Panc1 (cell line): ENCODE results near the gene ZKSCAN1. TPM values are rescaled to one million over a fixed set of nuclear protein-coding genes. Genes with fewer than 3 reads are reported as not detected.
"Not testable (repeated sequence)": the region's sequence is repeated elsewhere in the genome, so short reads cannot be mapped to it uniquely, and the experiment has no call there.

Experiments used
- ATAC-seq: fragments of 200-7000 bp; cut with Tn5 transposase; 2 replicates; pipeline ENCODE4 v1.9.1; 2020; ENCODE audit warnings: mild to moderate bottlenecking, moderate library complexity
- BruUV-seq: library from RNA; stranded (reverse); fragments of 400-500 nt; replicated peaks from 2 replicates; lab custom pipeline; 2021; lab: Mats Ljungman, UMichigan
- CTCF ChIA-PET: fragments of 300-600 bp; sonication (Branson Sonifier 250); formaldehyde crosslinking; loops from one replicate; lab custom pipeline; 2022; ENCODE audit warnings: antibody characterized with exemption; lab: Charles Lee
- POLR2A ChIA-PET: fragments of 300-600 bp; sonication (Branson Sonifier 250); formaldehyde crosslinking; loops from one replicate; lab custom pipeline; 2022; ENCODE audit warnings: antibody characterized with exemption; lab: Charles Lee
- DNase-seq: peaks from one replicate; pipeline ENCODE4 v3.0.0-alpha.2; 2010; ENCODE audit warnings: low read depth, low spot score
- H3K27ac ChIP-seq: 2 replicates; pipeline ENCODE4 v1.5.1; 2011; ENCODE audit warnings: mild to moderate bottlenecking, low read length, inconsistent platforms
- H3K27me3 ChIP-seq: fragments of 200-500 bp; sonication (Bioruptor generic); 2 replicates; pipeline ENCODE4 v1.6.0; 2014; ENCODE audit warnings: low read length, inconsistent platforms; ENCODE audit not compliant: control insufficient read depth, insufficient read depth
- H3K36me3 ChIP-seq: fragments of 200-500 bp; sonication (Bioruptor generic); 2 replicates; pipeline ENCODE4 v1.5.1; 2014; ENCODE audit warnings: inconsistent platforms, mild to moderate bottlenecking, low read length, moderate library complexity; ENCODE audit not compliant: control insufficient read depth, insufficient read depth
- H3K4me1 ChIP-seq: 2 replicates; pipeline ENCODE4 v1.5.1; 2011; ENCODE audit warnings: inconsistent platforms, mild to moderate bottlenecking, low read length, moderate library complexity; ENCODE audit not compliant: control insufficient read depth, insufficient read depth
- H3K4me3 ChIP-seq, 2 experiments: 2 replicates each; pipeline ENCODE4 v1.5.1; 2011 to 2012; ENCODE audit warnings: low read depth in 2 of 2, low read length in 2 of 2, mild to moderate bottlenecking in 2 of 2, inconsistent platforms in 1 of 2, moderate library complexity in 1 of 2
- H3K9me3 ChIP-seq: fragments of 200-500 bp; sonication (Bioruptor generic); 2 replicates; pipeline ENCODE4 v1.5.1; 2014; ENCODE audit warnings: low read depth, mild to moderate bottlenecking, inconsistent platforms, low read length, moderate library complexity; ENCODE audit not compliant: control insufficient read depth, insufficient read depth
- POLR2AphosphoS5 ChIP-seq: IDR thresholded peaks from 2 replicates; pipeline ENCODE4 v1.6.1; 2012; ENCODE audit warnings: mild to moderate bottlenecking, low read depth, low read length, moderate library complexity
- REST ChIP-seq, 2 experiments: IDR thresholded peaks; 2 replicates each; pipeline ENCODE4 v1.6.1; 2011 to 2012; ENCODE audit warnings: low read depth in 2 of 2, control low read depth in 1 of 2, low read length in 1 of 2, mild to moderate bottlenecking in 1 of 2, moderate library complexity in 1 of 2; ENCODE audit not compliant: insufficient read depth in 1 of 2
- SIN3A ChIP-seq: IDR thresholded peaks from 2 replicates; pipeline ENCODE4 v1.6.1; 2012; ENCODE audit warnings: low read depth, mild to moderate bottlenecking, low read length, moderate library complexity, borderline replicate concordance; ENCODE audit not compliant: insufficient read depth
- TCF7L2 ChIP-seq: IDR thresholded peaks from 2 replicates; pipeline ENCODE4 v1.6.1; 2011; ENCODE audit warnings: mild to moderate bottlenecking, low read depth, low read length, inconsistent platforms
- in situ Hi-C: cut with HindIII; loops from 2 replicates; pipeline ENCODE4 v1.10.0; 2016; ENCODE audit warnings: low sequenced_read_pairs, low pct_unique_long_range_greater_than_20kb
- intact Hi-C: fragments of 100-400 bp; cut with micrococcal nuclease; formaldehyde crosslinking; loops from one replicate; pipeline ENCODE4 v1.10.0; 2022; ENCODE audit not compliant: unreplicated experiment
- total RNA-seq: library from RNA; stranded (reverse); gene quantifications from one replicate; pipeline ENCODE4 v1.2.1, GENCODE V29; 2021; ENCODE audit not compliant: unreplicated experiment
- TF ChIP-seq, protein P1 (sequence below): fragments of 450-650 bp; IDR thresholded peaks from 2 replicates; pipeline ENCODE4 v1.5.1; 2017; ENCODE audit warnings: mild to moderate bottlenecking

The ZKSCAN1 gene
- total RNA-seq, 1 experiment from 2014 or later: 55.5 TPM

DNA sequence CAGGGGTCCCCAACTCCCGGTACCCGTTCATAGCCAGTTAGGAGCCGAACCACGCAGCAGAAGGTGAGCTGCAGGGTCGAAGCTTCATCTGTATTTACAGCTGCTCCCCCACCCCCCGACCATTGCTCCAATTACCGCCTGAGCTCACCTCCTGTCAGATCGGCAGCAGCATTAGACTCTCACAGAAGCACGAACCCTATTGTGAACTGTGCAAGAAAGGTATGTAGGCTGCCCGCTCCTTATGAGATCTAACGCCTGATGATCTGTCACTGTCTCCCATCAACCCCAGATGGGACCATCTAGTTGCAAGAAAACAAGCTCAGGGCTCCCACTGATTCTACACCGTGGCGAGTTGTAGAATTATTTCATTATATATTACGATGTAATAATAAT is 24.9 kb upstream of the ZKSCAN1 start:
- CTCF ChIA-PET: interaction anchor here (0.6 to 1.8 kb wide), 7 partner anchors 11 to 360 kb away, joined by 3 to 7 read pairs (median 4); partner anchors contain the start of genes GJC3 and TRIM4
- no peaks in the 10 kb centered on the region for H3K9me3 ChIP-seq
- no peaks in the 10 kb centered on the region for H3K36me3 ChIP-seq
- ATAC-seq (no peak), DNase-seq (no peak)
- intact Hi-C loops (loop anchor here (5.0 to 10.0 kb wide), 2 partner anchors 78 to 94 kb away; partner anchors contain the start of genes COPS6 and ZNF3), in situ Hi-C loops (no loop called here)
- H3K27me3 ChIP-seq: no peaks in the 10 kb centered on the region
- POLR2A ChIA-PET: no interaction called here
- TF ChIP-seq POLR2AphosphoS5 (no peak), SIN3A (no peak), REST (IDR thresholded peaks at IDR 0.05; ENCODE audit: insufficient read depth in 1 of 2, low read depth in 2 of 2, low read length in 1 of 2) (no peak), TCF7L2 (no peak)
- TF ChIP-seq, protein P1, sequence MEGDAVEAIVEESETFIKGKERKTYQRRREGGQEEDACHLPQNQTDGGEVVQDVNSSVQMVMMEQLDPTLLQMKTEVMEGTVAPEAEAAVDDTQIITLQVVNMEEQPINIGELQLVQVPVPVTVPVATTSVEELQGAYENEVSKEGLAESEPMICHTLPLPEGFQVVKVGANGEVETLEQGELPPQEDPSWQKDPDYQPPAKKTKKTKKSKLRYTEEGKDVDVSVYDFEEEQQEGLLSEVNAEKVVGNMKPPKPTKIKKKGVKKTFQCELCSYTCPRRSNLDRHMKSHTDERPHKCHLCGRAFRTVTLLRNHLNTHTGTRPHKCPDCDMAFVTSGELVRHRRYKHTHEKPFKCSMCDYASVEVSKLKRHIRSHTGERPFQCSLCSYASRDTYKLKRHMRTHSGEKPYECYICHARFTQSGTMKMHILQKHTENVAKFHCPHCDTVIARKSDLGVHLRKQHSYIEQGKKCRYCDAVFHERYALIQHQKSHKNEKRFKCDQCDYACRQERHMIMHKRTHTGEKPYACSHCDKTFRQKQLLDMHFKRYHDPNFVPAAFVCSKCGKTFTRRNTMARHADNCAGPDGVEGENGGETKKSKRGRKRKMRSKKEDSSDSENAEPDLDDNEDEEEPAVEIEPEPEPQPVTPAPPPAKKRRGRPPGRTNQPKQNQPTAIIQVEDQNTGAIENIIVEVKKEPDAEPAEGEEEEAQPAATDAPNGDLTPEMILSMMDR: no peak
- H3K4me1 ChIP-seq: peaks cover 10% of the 10 kb centered on the region; the same call in 1 of the 2 replicates
- H3K27ac ChIP-seq: no peak overlapping the region
- no peak overlapping the region for H3K4me3 ChIP-seq
- BruUV-seq: no TSS peak

GRCh38 chr7:99991543-99991942 is 23.9 kb upstream of the ZKSCAN1 start:
- in situ Hi-C loops: not testable (repeated sequence)

GRCh38 chr7:99992330-99993038 is 22.9 kb upstream of the ZKSCAN1 start:
- Histone ChIP-seq H3K36me3 (no peaks in the 10 kb centered on the region), H3K4me3 (no peak overlapping the region), H3K27ac (no peak overlapping the region), H3K9me3 (no peaks in the 10 kb centered on the region), H3K27me3 (no peaks in the 10 kb centered on the region), H3K4me1 (peaks cover 10% of the 10 kb centered on the region; the same call in 1 of the 2 replicates)
- no TSS peak for BruUV-seq
- ATAC-seq: peak; percentile 26
- ChIA-PET CTCF (interaction anchor here (1.4 kb wide), 1 partner anchor 61 kb away, joined by 4 read pairs; no protein-coding TSS in a partner anchor), POLR2A (no interaction called here)
- TF ChIP-seq SIN3A (no peak), REST (IDR thresholded peaks at IDR 0.05; ENCODE audit: insufficient read depth in 1 of 2, low read depth in 2 of 2, low read length in 1 of 2) (no peak), POLR2AphosphoS5 (no peak), TCF7L2 (no peak)
- intact Hi-C loops: loop anchor here (5.0 to 10.0 kb wide), 2 partner anchors 80 to 92 kb away; partner anchors contain the start of genes COPS6 and ZNF3
- DNase-seq: no peak
- in situ Hi-C loops: no loop called here

More at GRCh38 chr7:99991543-99991942, 23.9 kb upstream of the ZKSCAN1 start:
- H3K27ac ChIP-seq, H3K36me3 ChIP-seq, H3K27me3 ChIP-seq, H3K4me3 ChIP-seq, BruUV-seq, POLR2A ChIA-PET, DNase-seq, ATAC-seq, H3K9me3 ChIP-seq: not testable (repeated sequence)
- intact Hi-C loops: loop anchor here (5.0 to 10.0 kb wide), 2 partner anchors 79 to 93 kb away; partner anchors contain the start of genes COPS6 and ZNF3
- CTCF ChIA-PET: interaction anchor here (0.6 to 1.4 kb wide), 2 partner anchors 62 to 69 kb away, joined by 4 read pairs; no protein-coding TSS in a partner anchor
- peaks cover 10% of the 10 kb centered on the region; the same call in 1 of the 2 replicates for H3K4me1 ChIP-seq
